Heart left ventricle (tissue), 13 donors: ENCODE results near the gene PCED1A.

Experiments
- POLR2A ChIP-seq, 2 donors: fragments of 450-650 bp; IDR thresholded peaks; one replicate each; pipeline ENCODE4 v1.6.1; 2017; ENCODE audit warnings: antibody characterized with exemption in 2 of 2, mild to moderate bottlenecking in 2 of 2, moderate library complexity in 2 of 2
- TF ChIP-seq, protein P1 (sequence below), 12 donors: fragments of 200-600 bp; sonication (generic) in 4 of 12; IDR thresholded peaks; one replicate each; pipeline versions ENCODE4 v1.5.0 to v1.8.0; 2018 to 2022; ENCODE audit warnings: antibody characterized with exemption in 12 of 12, mild to moderate bottlenecking in 5 of 12
- donor health status: ischemic (EF 13 %, LVEDD 7.1; RV severe dilation, severe dysfunction).
- donor health status: DM: no; HTN: yes; CAD: no.
- donor health status: DM: no; HTN: no; CAD: no.
- donor health status: ischemic (EF 25% LVEDD 6.9; RV normal size, moderate dysfunction).
- donor health status: ischemic (EF 25% LVEDD 5.7; RV mildly dilated, moderate dysfunction).
- donor health status: ischemic (EF 35%, LVEDD 5.7; RV mildly dilated, moderate dysfunction).
- donor health status: nonischemic (EF 11% LVEDD 7.7; RV severe dilation, severe dysfunction).
- donor health status: DM: yes; HTN: yes; CAD: no.
- donor health status: PGD.
- donor health status: ischemic (EF 29% LVEDD 5.4; RV normal size, mild dysfunction).
- donor health status: nonischemic (EF 23%, LVEDD 6.1; RV moderate dilation, normal function).

DNA sequence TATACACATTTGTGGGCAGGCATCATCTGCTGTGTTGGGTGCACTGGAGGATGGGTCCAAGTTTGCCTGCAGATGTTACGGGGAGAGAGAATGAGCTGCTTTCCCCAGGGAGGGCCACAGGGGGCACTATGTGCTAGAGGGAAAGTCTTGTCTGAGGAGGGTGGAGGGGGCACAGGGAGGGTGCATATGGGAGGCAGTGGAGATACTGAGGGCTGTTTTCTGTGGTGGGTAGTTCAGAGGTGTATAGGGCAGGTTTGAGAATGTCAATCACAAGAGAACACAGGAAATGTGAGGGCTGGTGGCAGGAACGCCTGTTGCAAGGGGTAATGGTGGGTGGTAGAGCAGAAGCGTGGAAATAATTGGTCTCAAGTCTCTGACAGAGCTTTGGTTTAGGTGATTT lies 25.2 kb upstream of the PCED1A start:
- TF ChIP-seq POLR2A (IDR thresholded peaks at IDR 0.05), result no peak
- TF ChIP-seq, protein P1, sequence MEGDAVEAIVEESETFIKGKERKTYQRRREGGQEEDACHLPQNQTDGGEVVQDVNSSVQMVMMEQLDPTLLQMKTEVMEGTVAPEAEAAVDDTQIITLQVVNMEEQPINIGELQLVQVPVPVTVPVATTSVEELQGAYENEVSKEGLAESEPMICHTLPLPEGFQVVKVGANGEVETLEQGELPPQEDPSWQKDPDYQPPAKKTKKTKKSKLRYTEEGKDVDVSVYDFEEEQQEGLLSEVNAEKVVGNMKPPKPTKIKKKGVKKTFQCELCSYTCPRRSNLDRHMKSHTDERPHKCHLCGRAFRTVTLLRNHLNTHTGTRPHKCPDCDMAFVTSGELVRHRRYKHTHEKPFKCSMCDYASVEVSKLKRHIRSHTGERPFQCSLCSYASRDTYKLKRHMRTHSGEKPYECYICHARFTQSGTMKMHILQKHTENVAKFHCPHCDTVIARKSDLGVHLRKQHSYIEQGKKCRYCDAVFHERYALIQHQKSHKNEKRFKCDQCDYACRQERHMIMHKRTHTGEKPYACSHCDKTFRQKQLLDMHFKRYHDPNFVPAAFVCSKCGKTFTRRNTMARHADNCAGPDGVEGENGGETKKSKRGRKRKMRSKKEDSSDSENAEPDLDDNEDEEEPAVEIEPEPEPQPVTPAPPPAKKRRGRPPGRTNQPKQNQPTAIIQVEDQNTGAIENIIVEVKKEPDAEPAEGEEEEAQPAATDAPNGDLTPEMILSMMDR (IDR thresholded peaks at IDR 0.05), result no peak
